HTR-8/SVneo (cell line): ENCODE measurements around the gene LRRC51.
"Not testable (repeated sequence)": the region's sequence is repeated elsewhere in the genome, so short reads cannot be mapped to it uniquely, and the experiment has no call there.

Source experiments
- DNase-seq: peaks from one replicate; pipeline ENCODE4 v3.0.0; 2011; ENCODE audit warnings: low spot score, mixed read lengths; ENCODE audit not compliant: insufficient read length
- FAIRE-seq: peaks from 2 replicates; lab custom pipeline; 2011; peaks lifted over from hg19 to GRCh38; lab: Jason Lieb, UNC

The LRRC51 gene

DNA sequence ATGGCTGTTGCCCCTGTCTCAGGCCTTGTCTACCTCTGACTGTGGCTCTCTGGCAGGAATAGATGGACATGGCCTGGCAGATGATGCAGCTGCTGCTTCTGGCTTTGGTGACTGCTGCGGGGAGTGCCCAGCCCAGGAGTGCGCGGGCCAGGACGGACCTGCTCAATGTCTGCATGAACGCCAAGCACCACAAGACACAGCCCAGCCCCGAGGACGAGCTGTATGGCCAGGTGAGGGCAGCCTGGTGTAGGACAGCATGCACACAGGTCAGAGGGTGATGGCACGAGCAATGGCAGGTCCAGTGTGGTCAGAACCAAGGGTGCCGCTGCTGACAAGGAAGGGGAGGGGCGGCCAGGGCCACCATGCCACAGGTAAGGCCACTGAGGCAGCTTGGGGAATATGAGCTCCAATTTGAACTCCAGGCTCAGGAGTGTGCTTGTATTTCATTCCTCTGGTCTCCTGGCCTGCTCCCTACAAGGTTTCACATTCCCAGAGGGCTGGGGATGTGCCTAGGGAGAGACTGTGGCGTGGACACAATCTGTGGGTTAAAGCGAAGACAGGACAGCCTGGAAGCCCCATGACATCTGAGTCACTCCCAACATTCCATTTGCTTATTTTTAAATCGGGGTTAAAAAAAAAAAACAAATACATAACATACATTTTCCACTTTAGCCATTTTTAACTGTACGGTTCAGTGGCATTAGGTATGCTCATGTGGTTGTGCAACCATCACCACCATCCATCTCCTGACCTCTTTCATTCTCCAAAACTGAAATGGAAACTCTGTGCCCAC is 55.4 kb downstream of the LRRC51 start:
- FAIRE-seq, result peak; percentile 63

DNA sequence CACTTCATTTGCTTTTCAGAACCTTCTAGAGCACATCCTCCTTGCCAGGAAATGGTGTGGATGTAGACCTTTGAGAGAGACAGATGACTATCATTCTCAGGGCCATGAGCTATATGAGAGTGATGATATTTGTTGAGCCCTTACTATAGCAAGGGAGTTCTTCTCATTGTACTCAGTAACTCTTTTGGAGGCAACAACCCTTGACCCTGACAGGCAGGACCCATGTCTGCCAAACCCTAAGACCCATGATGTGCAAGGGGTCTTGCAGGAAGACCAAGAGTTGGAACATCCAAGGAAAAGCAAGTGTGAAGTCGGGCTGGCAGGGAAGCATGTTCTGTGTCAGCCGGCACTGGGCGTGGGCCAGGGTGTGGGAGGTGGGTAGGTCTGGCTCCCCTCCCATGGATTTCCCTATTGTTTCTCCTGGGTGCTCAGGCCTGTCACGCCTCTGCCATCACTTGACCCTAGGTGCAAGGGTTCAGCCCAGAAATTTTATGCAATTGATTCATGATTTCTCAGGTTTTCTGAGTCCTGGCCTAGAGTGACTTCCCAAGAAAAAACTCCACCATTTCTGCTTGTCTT is 56.1 kb downstream of the LRRC51 start:
- no peak for DNase-seq
- peak; percentile 73 for FAIRE-seq

More for the DNA sequence above, 55.4 kb downstream of the LRRC51 start:
- DNase-seq, result no peak

DNA sequence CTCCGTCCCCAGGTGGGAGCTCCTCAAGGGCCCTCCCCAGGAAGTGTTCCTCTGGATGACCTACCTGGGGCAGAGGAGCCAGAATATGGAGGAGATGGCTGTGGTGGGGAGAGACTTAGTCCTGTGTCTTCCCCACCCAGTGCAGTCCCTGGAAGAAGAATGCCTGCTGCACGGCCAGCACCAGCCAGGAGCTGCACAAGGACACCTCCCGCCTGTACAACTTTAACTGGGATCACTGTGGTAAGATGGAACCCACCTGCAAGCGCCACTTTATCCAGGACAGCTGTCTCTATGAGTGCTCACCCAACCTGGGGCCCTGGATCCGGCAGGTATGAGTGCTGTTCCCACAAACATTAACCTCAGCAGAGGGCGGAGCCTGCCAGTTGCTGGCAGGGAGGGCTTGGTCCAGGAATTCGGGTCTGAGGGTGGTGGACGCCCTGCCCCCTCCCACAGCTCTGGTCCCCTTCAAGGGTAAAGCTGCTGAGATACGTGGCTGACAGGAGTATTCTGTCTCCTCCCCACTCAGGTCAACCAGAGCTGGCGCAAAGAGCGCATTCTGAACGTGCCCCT is 58.3 kb downstream of the LRRC51 start:
- DNase-seq, result no peak
- no peak for FAIRE-seq

DNA sequence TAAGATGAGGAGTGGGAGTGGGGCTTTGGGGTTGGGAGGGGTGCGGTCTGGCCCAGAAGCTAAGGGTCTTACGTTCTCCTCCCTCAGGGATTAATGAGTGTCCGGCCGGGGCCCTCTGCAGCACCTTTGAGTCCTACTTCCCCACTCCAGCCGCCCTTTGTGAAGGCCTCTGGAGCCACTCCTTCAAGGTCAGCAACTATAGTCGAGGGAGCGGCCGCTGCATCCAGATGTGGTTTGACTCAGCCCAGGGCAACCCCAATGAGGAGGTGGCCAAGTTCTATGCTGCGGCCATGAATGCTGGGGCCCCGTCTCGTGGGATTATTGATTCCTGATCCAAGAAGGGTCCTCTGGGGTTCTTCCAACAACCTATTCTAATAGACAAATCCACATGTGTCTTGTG is 58.9 kb downstream of the LRRC51 start:
- DNase-seq (no peak), FAIRE-seq (no peak)

GRCh38 chr11:72140661-72141060 is 60.0 kb downstream of the LRRC51 start:
- DNase-seq, result no peak
- FAIRE-seq, result no peak

DNA sequence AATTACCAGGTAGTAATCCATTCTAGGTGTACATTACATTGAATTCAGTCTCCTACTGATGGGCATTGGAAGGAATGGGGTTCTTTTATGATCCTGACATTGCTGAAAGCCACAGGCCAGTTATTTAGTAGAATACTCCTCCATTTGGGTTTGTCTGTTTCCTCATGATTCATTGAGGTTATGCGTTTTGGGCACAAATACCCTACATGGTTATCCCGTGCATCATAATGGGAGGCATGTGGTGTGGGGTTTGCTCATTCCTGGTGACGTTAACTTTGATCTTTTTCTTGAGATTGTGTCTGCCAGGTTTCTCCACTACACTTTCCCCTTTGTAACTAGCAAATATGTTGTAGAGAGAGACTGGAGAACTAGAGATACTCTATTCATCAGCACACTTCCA is 60.4 kb downstream of the LRRC51 start:
- DNase-seq, result peak; percentile 71
- FAIRE-seq, result peak; percentile 86

GRCh38 chr11:72142086-72142485 is 61.4 kb downstream of the LRRC51 start:
- DNase-seq, FAIRE-seq: not testable (repeated sequence)

DNA sequence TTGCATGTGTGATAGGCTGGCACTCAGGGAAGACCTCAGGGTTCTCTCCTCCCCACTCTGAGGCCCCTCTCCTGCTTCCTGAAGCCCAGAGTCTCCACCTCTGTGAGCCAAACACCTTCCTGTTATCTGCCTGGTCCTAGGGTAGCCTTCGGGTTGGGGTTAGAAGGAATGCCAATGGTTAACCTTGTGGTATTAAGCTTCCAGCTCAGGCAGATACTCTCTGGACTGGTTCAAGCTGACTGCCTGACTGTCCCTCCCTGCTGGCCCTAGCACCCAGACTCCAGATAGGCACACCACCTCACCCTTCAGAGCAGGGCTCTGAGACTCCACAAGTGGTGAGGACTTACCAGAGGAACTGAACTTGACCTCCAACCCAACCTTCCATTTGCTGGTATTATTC is 61.9 kb downstream of the LRRC51 start:
- FAIRE-seq, DNase-seq: not testable (repeated sequence)

GRCh38 chr11:72144807-72145565 is 64.3 kb downstream of the LRRC51 start:
- peak; percentile 77 for FAIRE-seq
- peak; percentile 51 for DNase-seq
